ENCODE data around the gene PRKCA. TPM values are rescaled to one million over a fixed set of nuclear protein-coding genes. Genes with fewer than 3 reads are reported as not detected.

The PRKCA gene
- total and polyA plus RNA-seq, 10 of the 15 experiments (the other 5 are each of a cell fraction or from before 2014, with no cell fraction given) = 0.11 to 14.6 (median 0.72) TPM

GRCh38 chr17:66687570-66688284 is 385.3 kb downstream of the PRKCA start:
- ChIA-PET SMC1A (ENCODE audit: uncharacterized antibody, unreplicated experiment) (interaction anchor here (1.1 to 3.9 kb wide), 3 partner anchors 13 to 26 kb away, joined by 3 to 14 read pairs (median 12); no protein-coding TSS in a partner anchor), POLR2A (interaction anchor here (0.8 kb wide), 1 partner anchor 1029 kb away, joined by 3 read pairs; no protein-coding TSS in a partner anchor), RAD21 (ENCODE audit: unreplicated experiment) (interaction anchor here (2.2 kb wide), 1 partner anchor 13 kb away, joined by 5 read pairs; no protein-coding TSS in a partner anchor), CTCF (interaction anchor here (1.3 to 1.8 kb wide), 5 partner anchors 8 to 121 kb away, joined by 3 to 7 read pairs (median 4); no protein-coding TSS in a partner anchor)
- no peak overlapping the region for H3K9ac ChIP-seq (ENCODE audit: control insufficient read depth, insufficient read depth, low read length)
- H3K27ac ChIP-seq (ENCODE audit: control insufficient read depth, insufficient read depth) = no peak overlapping the region
- no peak overlapping the region for H3K4me2 ChIP-seq (ENCODE audit: control insufficient read depth, insufficient read depth)
- H3K9me3 ChIP-seq (replicated peaks; ENCODE audit: control insufficient read depth, insufficient read depth, low read length) = no peaks in the 10 kb centered on the region
- H3K4me1 ChIP-seq (ENCODE audit: control insufficient read depth, insufficient read depth, low read length) = peaks cover 4% of the 10 kb centered on the region; the same call in 1 of the 2 replicates
- no peak for ATAC-seq
- H3K4me3 ChIP-seq = no peak overlapping the region
- in situ Hi-C loops (cut with MboI) (no loop called here), intact Hi-C loops (cut with micrococcal nuclease; ENCODE audit: unreplicated experiment) (no loop called here)
- TF ChIP-seq SIX5 (IDR thresholded peaks at IDR 0.05; ENCODE audit: low read depth, low read length, severe bottlenecking) (no peak), ZNF217 (IDR thresholded peaks at IDR 0.05) (no peak), FOXM1 (IDR thresholded peaks at IDR 0.05; ENCODE audit: low read depth, low read length) (no peak), ZBTB40 (IDR thresholded peaks at IDR 0.05; ENCODE audit: borderline replicate concordance) (peak; percentile 72), ZNF687 (IDR thresholded peaks at IDR 0.05) (no peak), BMI1 (IDR thresholded peaks at IDR 0.05; ENCODE audit: borderline replicate concordance) (no peak), TAF1 (IDR thresholded peaks at IDR 0.05; ENCODE audit: borderline replicate concordance, low read depth, low read length) (no peak), MAX (IDR thresholded peaks at IDR 0.05; ENCODE audit: low read depth, low read length) (no peak)
- no peaks in the 10 kb centered on the region; a peak in 1 of 4 replicates for H3K36me3 ChIP-seq (ENCODE audit: control insufficient read depth in 2 of 2, insufficient read depth in 2 of 2, low read length in 1 of 2)
- no peak for DNase-seq (ENCODE audit: low read depth, low spot score)
- no peaks in the 10 kb centered on the region for H3K27me3 ChIP-seq (replicated peaks in 1 of 2; ENCODE audit: control insufficient read depth in 2 of 2, insufficient read depth in 2 of 2, low read length in 1 of 2)
- H2AFZ ChIP-seq (ENCODE audit: control insufficient read depth, low read depth, low read length) = no peak overlapping the region
- 32% methylated on average over 3 of the region's 3 CpGs for WGBS (ENCODE audit: insufficient coverage, insufficient replicate concordance, low lambda C conversion rate, missing lambda C conversion rate)
- H4K20me1 ChIP-seq (ENCODE audit: control insufficient read depth, insufficient read depth) = no peaks in the 10 kb centered on the region
- no peak for FAIRE-seq
- BruUV-seq (replicated peaks) = no TSS peak
- no peaks in the 10 kb centered on the region for H3K79me2 ChIP-seq (ENCODE audit: control insufficient read depth, insufficient read depth, low read length)

Measured in GM12878 (cell line).